Activated naive CD4-positive, alpha-beta T cell (primary cell): Measurements from ENCODE around the gene YWHAQ.
A peak's percentile ranks its signal among the peaks of the same experiment; 100 is the strongest.

Source experiments
- DNase-seq, 4 experiments: peaks; one replicate each; lab custom pipeline; 2025; lab: John Stamatoyannopoulos, UW

Gene YWHAQ

GRCh38 chr2:9630736-9631552 is at the start of gene YWHAQ:
Gene YWHAQ, minus strand, starts transcription at chr2:9630997. Its CDS starts 545 bp downstream, at chr2:9630452.
- peak; percentile 88 to 95 (median 90) for DNase-seq

DNA sequence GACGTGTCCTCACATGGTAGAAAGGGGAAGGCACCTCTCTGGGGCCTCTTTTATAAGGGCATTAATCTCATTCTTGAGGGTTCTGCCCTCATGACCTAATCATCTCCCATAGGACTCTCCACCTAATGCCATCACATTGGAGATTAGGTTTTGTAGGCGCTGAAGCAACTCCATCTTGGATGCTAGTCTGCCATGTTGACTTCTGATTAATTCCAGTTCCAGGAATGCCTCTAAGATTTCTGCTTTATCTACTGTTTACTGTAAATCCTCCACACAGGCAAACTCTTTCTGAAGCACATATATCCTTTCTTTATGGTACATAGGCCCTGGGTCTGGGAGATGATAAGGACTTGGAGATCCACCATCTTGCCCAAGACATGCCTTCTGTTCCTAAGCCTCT is 49.3 kb upstream of the YWHAQ start:
- DNase-seq = no peak

DNA sequence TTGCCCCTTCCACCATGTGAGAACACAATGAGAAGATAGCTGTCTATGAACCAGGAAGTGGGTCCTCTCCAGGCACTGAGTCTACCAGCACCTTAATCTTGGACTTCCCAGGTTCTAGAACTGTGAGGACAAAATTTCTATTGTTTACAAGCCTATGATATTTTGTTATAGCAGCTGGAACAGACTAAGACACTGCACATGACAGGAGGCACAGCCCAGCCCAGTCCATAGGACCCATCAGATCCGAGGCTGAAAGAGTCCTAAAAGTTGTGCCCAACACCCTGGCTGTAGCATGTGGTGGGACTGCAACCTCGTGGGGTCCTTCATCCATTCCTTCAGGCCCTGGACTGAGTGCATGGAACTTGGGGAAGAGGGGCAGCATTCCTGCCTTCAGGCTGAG is 48.4 kb upstream of the YWHAQ start:
- no peak for DNase-seq

GRCh38 chr2:9678544-9678943 is 47.7 kb upstream of the YWHAQ start:
- DNase-seq = no peak

DNA sequence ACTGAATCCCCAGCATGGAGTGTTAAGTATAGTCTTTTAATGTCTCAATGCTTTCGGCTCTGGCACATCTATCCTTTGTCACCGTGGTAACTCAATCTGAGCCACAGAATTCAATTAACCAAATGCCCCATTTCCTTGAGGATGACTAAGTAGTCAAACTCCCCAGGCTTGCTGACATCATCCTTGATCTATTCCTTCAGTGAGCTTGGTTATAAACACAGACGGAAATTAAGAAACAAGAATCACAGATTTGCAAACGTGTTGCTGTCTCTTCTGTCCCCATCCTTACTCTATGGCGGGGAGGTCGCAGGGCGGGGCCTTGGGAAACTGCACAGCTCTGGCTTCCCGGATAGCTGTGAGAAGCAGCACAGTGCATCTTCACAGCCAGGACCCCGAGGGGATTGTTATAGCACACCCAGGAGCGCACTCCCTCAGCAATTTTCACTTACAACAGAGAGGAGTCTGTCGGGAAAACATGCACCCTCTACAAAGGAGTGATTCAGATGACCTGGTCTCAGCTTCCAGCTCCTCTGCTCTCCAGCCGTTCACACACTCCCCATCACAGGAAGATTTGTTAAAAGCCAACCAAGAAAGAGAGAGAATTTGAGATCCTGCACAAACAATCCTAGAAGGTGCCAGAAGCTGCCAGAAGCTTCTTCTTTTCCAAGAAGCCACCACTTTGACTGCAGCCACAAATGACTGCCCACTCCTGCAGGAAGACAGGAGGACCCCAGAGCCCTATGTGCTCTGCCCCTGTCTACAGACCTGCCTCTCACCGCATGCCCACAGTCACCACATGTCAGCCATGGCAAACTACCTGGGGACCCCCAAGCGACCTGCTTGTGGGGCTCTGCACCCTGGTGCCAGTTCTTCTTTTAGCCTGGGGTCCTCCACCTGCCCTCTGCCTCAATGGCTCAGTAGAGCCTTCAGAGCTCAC is 44.9 kb upstream of the YWHAQ start:
- DNase-seq = no peak

GRCh38 chr2:9674891-9675414 is 44.2 kb upstream of the YWHAQ start:
- DNase-seq = no peak

GRCh38 chr2:9673914-9674481 is 43.2 kb upstream of the YWHAQ start:
- DNase-seq = no peak

DNA sequence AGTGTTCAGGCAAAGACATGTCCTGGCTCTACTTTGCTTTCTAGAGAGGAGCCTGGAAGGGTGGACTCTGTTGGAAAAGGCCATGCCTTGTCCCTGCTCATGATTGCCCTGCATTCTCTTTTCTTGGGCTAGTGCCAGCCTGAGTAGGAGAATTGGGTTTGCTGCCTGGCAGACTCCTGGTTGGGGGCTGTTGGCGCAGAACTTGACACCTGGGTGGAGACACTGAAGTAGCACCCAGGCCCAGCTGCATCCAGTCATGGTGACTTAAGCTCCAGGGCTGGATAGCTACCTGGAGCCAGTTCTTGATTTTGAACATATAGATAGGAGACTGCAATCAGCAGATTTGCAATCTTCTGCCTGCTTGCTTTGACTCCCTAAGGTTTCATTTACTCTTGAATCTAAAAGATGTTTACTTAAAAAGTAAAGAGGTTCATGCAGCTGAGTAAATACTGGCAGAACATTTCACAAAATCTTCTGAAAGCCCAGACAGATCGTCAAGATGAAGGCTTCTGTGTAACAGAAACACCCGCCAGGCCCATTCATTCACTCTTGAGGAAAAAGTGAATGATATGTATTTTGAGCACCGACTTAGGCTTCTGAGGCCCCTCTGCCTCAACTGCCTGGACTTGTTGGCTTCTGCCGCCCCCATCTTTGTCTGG is 38.0 kb upstream of the YWHAQ start:
- DNase-seq = no peak

- no peak for DNase-seq
These were observed 37.0 kb upstream of the YWHAQ start for GRCh38 chr2:9667826-9668225.

- no peak for DNase-seq
These were observed 35.5 kb upstream of the YWHAQ start for GRCh38 chr2:9666306-9666705.

DNA sequence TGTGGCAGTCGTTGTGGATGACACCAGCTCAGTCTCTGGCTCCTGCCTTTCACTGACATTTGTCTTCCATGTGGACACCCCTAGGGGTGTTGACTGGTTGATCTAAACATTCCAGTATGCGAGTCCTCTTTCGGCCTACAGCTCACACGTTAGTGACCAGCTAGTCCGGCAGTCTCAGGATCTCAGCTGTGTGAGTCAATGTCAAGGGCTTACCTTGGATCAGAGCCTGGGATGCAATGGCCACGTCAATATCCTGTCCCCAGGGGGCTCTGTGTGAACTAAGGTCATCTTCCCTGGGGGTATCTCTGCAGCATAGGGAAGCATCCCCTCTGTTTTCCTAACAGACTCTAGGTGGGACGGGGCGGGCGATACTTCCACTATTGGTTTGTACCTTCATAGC is 35.1 kb upstream of the YWHAQ start:
- no peak for DNase-seq

- DNase-seq = no peak
These were observed 33.6 kb upstream of the YWHAQ start for GRCh38 chr2:9664365-9664764.

DNA sequence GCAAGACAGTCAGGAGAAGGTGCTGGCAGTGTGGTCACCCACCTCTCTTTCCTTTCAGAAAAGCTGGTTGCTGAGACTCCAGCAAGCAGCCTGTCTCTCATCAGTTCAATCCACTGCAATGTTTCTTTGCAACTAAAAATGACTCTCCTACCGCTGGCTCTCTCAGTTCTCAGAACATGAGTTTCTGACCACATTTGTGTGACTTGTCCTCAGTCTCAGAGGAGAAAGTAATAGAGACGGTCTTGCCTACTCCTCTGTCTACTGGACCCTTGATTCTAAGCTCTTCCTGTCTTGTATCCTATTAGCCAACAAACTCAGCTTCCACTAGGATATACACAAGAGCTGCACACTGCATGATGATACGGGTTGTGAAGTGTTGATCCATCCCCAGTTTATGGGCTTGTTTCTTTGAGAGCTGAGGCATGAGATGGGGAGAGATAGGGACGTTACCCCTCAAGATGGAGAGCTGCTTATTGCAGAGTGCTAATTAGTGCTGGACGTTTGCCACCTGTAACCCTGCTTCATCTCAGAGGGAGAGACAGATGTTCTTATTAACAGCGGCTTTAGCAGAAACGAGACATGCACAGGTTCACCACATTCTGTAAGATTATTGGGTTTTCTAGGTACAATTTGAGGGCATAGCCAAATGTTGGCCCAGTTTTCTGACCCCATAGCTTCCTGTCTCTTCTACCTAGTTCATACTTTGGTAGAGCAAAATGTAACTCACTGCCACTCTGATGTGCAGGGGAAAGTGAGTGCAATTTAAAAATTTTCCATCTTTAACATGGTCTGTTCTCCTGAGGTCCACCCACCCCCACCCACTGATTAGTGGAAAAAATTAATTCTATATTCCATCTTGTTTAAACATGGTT is 32.4 kb upstream of the YWHAQ start:
- no peak for DNase-seq

GRCh38 chr2:9661261-9661660 is 30.5 kb upstream of the YWHAQ start:
- DNase-seq = no peak

DNA sequence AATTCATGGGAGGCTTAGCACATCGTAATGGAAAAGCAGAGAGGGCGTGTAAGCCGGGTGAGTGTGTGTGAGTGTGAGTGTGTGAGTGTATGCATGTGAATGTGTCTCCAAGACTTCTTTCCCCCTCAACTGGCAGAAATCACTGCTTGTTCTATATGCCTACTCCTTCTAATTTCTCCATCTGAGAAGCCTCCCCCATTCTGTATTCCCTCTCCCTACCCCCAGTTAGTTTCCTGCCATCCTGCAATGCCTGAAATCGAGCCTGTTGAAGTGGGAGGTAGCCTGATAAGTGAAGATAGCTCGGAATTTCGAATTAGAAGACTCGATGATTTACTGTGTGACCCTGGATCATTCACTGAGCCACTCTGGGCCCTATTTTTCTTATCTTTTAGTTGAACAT is 30.0 kb upstream of the YWHAQ start:
- DNase-seq = no peak

DNA sequence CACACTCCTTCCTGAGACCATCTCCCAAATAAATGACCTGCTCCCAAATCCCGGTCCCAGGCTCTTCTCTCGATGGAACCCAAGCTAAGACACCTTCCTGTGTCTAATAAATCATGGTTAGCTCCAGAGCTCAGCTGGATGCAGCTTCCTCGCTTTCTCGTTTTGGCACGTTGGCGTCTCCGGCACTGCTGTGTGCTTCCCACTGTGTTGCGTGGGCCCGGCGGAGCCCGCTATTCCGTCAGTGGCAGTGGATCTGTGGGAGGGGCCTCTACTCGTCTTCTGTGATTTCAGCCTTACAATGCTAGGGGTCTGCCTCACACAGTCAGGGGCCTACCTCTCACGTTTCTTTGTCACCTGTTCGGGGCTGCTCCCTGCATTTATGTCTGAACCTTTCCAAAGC is 29.4 kb upstream of the YWHAQ start:
- DNase-seq = no peak

GRCh38 chr2:9658972-9659371 is 28.2 kb upstream of the YWHAQ start:
- DNase-seq = no peak

DNA sequence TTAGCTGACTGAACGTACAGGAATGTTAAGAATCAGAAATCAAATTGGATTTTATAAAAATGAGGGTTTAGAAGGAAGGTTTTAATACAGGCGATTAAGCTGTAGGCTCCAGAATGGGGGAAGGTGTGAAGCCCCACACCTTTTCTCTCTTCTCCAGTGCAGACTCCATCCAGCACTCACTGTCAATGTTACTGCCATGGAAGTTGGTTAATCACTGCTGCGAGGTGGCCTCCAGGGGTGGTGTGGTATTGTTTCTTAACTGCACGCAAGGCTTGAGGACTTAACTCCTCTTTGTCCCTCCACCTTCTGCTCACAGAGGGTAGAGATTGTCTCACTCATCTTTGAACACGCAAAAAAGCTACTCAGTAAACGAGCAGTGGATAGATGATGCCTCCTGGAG is 26.9 kb upstream of the YWHAQ start:
- DNase-seq = no peak

DNA sequence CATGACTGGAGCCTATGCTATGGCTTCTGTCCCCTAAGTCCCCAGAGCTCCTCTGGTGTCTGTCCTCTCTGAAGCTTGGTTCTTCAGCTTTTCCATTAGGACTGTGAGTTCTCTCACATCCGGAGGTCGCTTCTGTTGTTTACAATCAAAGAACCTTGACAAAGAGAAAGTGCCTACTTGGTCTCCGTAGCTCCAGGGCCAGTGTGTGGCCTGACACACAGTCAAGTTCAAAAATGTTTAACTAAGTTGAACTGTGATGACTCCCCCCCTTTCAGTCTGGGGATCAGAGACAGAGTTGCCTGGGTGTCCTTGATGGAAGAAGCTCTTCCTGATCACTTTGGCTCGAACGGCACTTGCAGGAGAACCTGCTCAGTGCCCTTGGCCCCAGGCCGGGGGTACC is 26.3 kb upstream of the YWHAQ start:
- DNase-seq = no peak

DNA sequence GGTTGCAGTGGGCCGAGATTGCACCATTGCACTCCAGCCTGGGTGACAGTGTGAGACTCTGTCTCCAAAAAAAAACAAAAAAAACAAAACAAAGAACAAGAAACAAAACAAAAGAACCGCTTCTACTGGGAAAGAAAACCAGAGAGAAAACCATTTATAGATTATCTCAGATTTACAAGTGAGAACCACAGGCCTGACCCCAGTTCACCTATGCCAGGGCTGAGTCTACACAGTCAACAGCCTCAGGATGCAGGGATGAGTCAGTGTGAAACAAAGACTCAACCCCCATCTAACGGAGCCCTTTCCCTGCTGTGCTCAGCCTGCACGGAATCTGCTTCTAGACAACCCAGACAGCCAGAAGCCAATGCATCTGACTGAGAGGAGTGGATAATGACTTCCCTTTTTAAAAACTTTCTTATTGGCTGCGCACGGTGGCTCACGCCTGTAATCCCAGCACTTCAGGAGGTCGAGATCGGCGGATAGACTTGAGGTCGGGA is 25.5 kb upstream of the YWHAQ start:
- DNase-seq = no peak
